Kidney epithelial cell (primary cell): Measurements from ENCODE around the gene FAM110A. TPM values are rescaled to one million over a fixed set of nuclear protein-coding genes. Genes with fewer than 3 reads are reported as not detected.
A peak's percentile ranks its signal among the peaks of the same experiment; 100 is the strongest.
"Not testable (repeated sequence)": the region's sequence is repeated elsewhere in the genome, so short reads cannot be mapped to it uniquely, and the experiment has no call there.

Experiments
- DNase-seq: peaks from one replicate; pipeline ENCODE4 v3.0.0-alpha.2; 2010; ENCODE audit warnings: low read depth
- H3K27me3 ChIP-seq: 2 replicates; pipeline ENCODE4 v1.6.0; 2011; ENCODE audit warnings: low read length; ENCODE audit not compliant: control insufficient read depth, insufficient read depth
- H3K36me3 ChIP-seq: 2 replicates; pipeline ENCODE4 v1.5.1; 2011; ENCODE audit warnings: low read length; ENCODE audit not compliant: control insufficient read depth, insufficient read depth
- H3K4me3 ChIP-seq: 2 replicates; pipeline ENCODE4 v1.5.1; 2011; ENCODE audit warnings: low read depth, mild to moderate bottlenecking, control low read depth, low read length
- CTCF ChIP-seq: IDR thresholded peaks from 2 replicates; pipeline ENCODE4 v1.5.1; 2011; ENCODE audit warnings: mild to moderate bottlenecking, moderate library complexity, low read length, control low read depth, inconsistent platforms; ENCODE audit not compliant: insufficient read depth, poor library complexity, severe bottlenecking
- total RNA-seq: library from RNA; depleted of rRNA; stranded (reverse); fragments of >200 nt; gene quantifications from 2 replicates; pipeline ENCODE4 v1.2.3, GENCODE V29; 2015

FAM110A gene
- total RNA-seq, 1 donor from 2014 or later: 6.2 TPM

GRCh38 chr20:848193-848592 is 14.7 kb downstream of the FAM110A start:
- no peak overlapping the region for H3K4me3 ChIP-seq
- no peaks in the 10 kb centered on the region for H3K36me3 ChIP-seq
- H3K27me3 ChIP-seq: peaks cover 3% of the 10 kb centered on the region
- DNase-seq: no peak
- no peak for TF ChIP-seq CTCF

- DNase-seq, H3K27me3 ChIP-seq, H3K4me3 ChIP-seq, H3K36me3 ChIP-seq: not testable (repeated sequence)
Measured at GRCh38 chr20:848731-849130, 15.2 kb downstream of the FAM110A start.

- H3K36me3 ChIP-seq: no peaks in the 10 kb centered on the region
- no peak for TF ChIP-seq CTCF
- no peaks in the 10 kb centered on the region for H3K27me3 ChIP-seq
- H3K4me3 ChIP-seq: no peak overlapping the region
- no peak for DNase-seq
Measured at GRCh38 chr20:853406-853996, 20.0 kb downstream of the FAM110A start.

GRCh38 chr20:854601-855000 is 21.1 kb downstream of the FAM110A start:
- Histone ChIP-seq H3K4me3 (no peak overlapping the region), H3K36me3 (no peaks in the 10 kb centered on the region), H3K27me3 (no peaks in the 10 kb centered on the region)
- DNase-seq: no peak
- no peak for TF ChIP-seq CTCF

DNA sequence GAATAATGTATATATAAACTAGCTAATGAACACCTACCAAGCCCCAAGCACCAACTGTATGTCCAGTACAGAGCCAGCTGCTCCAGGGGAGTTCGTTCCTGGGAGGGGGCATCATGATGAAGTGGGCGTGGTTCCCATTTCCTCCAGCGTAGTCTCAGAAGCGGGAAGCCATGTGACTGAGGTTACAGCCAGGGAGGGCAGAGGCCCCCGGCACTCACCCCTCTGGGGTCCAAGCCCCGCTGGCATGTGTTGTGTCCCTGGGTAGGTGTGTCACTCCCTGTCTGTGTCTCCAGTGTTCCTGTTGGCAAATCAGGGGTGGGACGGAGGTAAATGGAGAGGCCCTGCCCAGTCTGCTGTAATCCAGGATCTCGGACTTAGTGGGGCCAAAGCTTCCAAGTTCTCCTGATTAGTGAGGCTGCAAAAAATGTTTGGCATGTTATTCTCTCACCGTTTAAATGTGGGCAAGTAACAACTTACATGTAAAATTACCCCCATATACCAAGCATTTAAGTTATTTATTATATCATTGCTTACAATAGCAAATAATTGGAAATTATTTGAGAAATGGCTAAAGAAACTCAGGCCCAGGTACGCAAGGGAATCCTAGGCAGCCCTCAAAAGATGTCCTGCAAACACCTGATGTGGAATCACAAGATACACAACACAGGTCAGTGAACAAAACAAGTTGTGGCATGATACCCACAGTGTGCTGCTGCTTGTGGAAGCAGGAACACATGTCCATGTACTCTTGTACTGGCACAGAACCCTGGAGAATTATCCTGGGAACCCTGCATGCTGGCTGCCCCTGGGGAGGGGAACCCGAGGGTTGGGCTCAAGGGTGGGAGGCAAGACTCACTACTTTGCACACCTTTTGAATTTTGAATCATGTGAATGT is 22.2 kb downstream of the FAM110A start:
- no peak for DNase-seq
- no peak for TF ChIP-seq CTCF
- H3K36me3 ChIP-seq: no peaks in the 10 kb centered on the region
- no peak overlapping the region for H3K4me3 ChIP-seq
- no peaks in the 10 kb centered on the region for H3K27me3 ChIP-seq

DNA sequence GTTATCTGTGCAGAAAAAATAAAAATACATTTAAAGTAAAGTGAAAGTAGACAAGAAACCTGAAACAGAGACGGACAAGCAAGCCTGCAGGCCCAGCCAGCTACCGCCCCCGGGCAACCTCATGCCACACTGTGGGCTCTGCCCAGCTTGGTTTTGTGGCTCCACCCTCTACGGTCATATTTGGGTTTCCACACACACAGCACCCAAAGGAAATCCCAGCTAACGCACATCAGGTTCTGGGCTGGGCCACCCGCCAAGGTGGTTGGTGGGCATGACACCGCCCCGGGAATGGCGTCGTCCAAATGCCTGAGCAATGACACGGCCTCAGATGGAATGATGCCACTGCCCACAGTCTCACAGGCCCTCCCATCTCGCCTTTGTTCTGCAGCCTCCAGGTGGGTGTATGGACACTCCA is 22.9 kb downstream of the FAM110A start:
- no peak overlapping the region for H3K4me3 ChIP-seq
- TF ChIP-seq CTCF: no peak
- no peaks in the 10 kb centered on the region for H3K36me3 ChIP-seq
- peak; percentile 90 for DNase-seq
- H3K27me3 ChIP-seq: no peaks in the 10 kb centered on the region
